HCT116 (cell line): ENCODE measurements around the gene SHF.

Experiments used
- CEBPB ChIP-seq: IDR thresholded peaks from 2 replicates; pipeline ENCODE4 v1.6.1; 2012; ENCODE audit warnings: low read depth
- CTCF ChIP-seq, 3 experiments: fragments of 200-600 bp in 1 of 3; sonication (generic) in 1 of 3; IDR thresholded peaks in 2 of 3; conservative IDR thresholded peaks in 1 of 3; 2 replicates each; pipeline ENCODE4 v1.5.1; 2012 to 2017; ENCODE audit warnings: low read depth in 2 of 3, low read length in 2 of 3, antibody characterized with exemption in 1 of 3, borderline replicate concordance in 1 of 3, control low read depth in 1 of 3, mild to moderate bottlenecking in 1 of 3, mixed read lengths in 1 of 3, mixed run types in 1 of 3, moderate library complexity in 1 of 3; ENCODE audit not compliant: insufficient read depth in 1 of 3
- EGR1 ChIP-seq: IDR thresholded peaks from 2 replicates; pipeline ENCODE4 v1.6.1; 2012; ENCODE audit warnings: low read depth
- EZH2 ChIP-seq: fragments of 200-600 bp; sonication (generic); IDR thresholded peaks from 2 replicates; pipeline ENCODE4 v1.6.1; 2017; ENCODE audit warnings: antibody characterized with exemption, mixed run types
- EZH2phosphoT487 ChIP-seq: fragments of 200-600 bp; IDR thresholded peaks from 2 replicates; pipeline ENCODE4 v1.6.1; 2018; ENCODE audit warnings: antibody characterized with exemption, borderline replicate concordance
- FOSL1 ChIP-seq: IDR thresholded peaks from 2 replicates; pipeline ENCODE4 v1.6.1; 2012; ENCODE audit warnings: low read depth
- MAX ChIP-seq: IDR thresholded peaks from 2 replicates; pipeline ENCODE4 v1.6.1; 2012
- POLR2A ChIP-seq: IDR thresholded peaks from 2 replicates; pipeline ENCODE4 v1.7.0; 2011; ENCODE audit warnings: borderline replicate concordance; ENCODE audit not compliant: insufficient read depth, insufficient read length; ENCODE audit errors: extremely low read depth
- RAD21 ChIP-seq: IDR thresholded peaks from 2 replicates; pipeline ENCODE4 v1.6.1; 2012; ENCODE audit warnings: low read depth, mild to moderate bottlenecking
- SIN3A ChIP-seq: IDR thresholded peaks from 2 replicates; pipeline ENCODE4 v1.6.1; 2012; ENCODE audit warnings: low read depth
- SP1 ChIP-seq: IDR thresholded peaks from 2 replicates; pipeline ENCODE4 v1.6.1; 2012; ENCODE audit warnings: low read depth
- SRF ChIP-seq: IDR thresholded peaks from 2 replicates; pipeline ENCODE4 v1.6.1; 2012; ENCODE audit warnings: low read depth
- TCF7L2 ChIP-seq: IDR thresholded peaks from 2 replicates; pipeline ENCODE4 v1.7.0; 2011; ENCODE audit warnings: borderline replicate concordance, inconsistent platforms; ENCODE audit not compliant: insufficient read depth, insufficient read length; ENCODE audit errors: extremely low read depth
- YY1 ChIP-seq: IDR thresholded peaks from 2 replicates; pipeline ENCODE4 v1.6.1; 2011; ENCODE audit warnings: low read length, low read depth, moderate library complexity, mild to moderate bottlenecking; ENCODE audit not compliant: insufficient replicate concordance; ENCODE audit errors: extremely low read depth

GRCh38 chr15:45166834-45167630 lies 20.7 kb downstream of the SHF start:
- TF ChIP-seq CTCF (IDR thresholded peaks at IDR 0.05 in 2 of 3, conservative IDR thresholded peaks at IDR 0.05 in 1 of 3; ENCODE audit: borderline replicate concordance in 1 of 3, insufficient read depth in 1 of 3, low read depth in 2 of 3, low read length in 2 of 3) (peak; percentile 63 to 79 (median 70); a peak in 5 of 6 replicates), EZH2phosphoT487 (no peak), POLR2A (no peak), EZH2 (no peak), YY1 (peak; percentile 35), MAX (no peak), SP1 (no peak), FOSL1 (no peak), EGR1 (no peak), SRF (no peak), RAD21 (peak; percentile 17; the same call in 1 of the 2 replicates), CEBPB (no peak), TCF7L2 (no peak), SIN3A (no peak)
